Uterus (tissue), 2 donors: ENCODE data around the gene HDDC3.

Source experiments
- CTCF ChIP-seq, 4 experiments: fragments of 200-600 bp in 2 of 4; fragments of 450-650 bp in 2 of 4; sonication (generic) in 2 of 4; IDR thresholded peaks; one replicate each; pipeline ENCODE4 v1.5.1; 2016 to 2019; ENCODE audit warnings: antibody characterized with exemption in 4 of 4, mild to moderate bottlenecking in 2 of 4, moderate library complexity in 1 of 4
- POLR2A ChIP-seq, 2 donors: fragments of 450-650 bp; IDR thresholded peaks; one replicate each; pipeline ENCODE4 v1.6.1; 2016; ENCODE audit warnings: antibody characterized with exemption in 2 of 2, mild to moderate bottlenecking in 1 of 2, moderate library complexity in 1 of 2

GRCh38 chr15:90930861-90931574 is 1.3 kb downstream of the HDDC3 start:
- TF ChIP-seq POLR2A (IDR thresholded peaks at IDR 0.05), result no peak
- TF ChIP-seq CTCF (IDR thresholded peaks at IDR 0.05), result no peak
